ENCODE results near the gene CFAP20DC. TPM values are rescaled to one million over a fixed set of nuclear protein-coding genes. Genes with fewer than 3 reads are reported as not detected.
"Not testable (repeated sequence)": the region's sequence is repeated elsewhere in the genome, so short reads cannot be mapped to it uniquely, and the experiment has no call there.

Gene CFAP20DC
- total RNA-seq, 1 donor from 2014 or later = 0.57 TPM

DNA sequence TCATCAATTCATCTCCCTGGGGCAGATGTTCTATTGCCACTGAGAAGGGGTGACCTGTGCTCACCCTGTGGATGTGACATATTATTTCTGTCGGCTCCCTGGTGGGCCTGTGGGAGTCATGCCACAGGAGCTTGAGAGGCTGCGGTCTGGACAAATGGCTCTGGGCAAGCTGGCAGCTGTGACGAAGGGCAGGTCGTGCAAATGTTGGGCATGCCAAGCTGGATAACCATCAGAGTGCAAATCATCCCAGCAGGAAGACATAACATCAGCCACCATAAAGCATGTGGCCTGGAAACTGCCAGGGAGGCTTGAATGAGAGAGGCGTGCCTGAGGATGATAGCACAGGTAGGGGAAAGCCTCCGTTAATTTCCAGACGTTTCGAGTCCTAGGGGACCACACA is 338.0 kb downstream of the CFAP20DC start:
- Histone ChIP-seq H3K9me3 (ENCODE audit: insufficient read depth, low read depth, low read length) (no peaks in the 10 kb centered on the region), H2AFZ (ENCODE audit: low read depth, low read length) (no peak overlapping the region), H4K20me1 (ENCODE audit: insufficient read depth, low read length) (no peaks in the 10 kb centered on the region), H3K4me2 (ENCODE audit: low read length) (no peak overlapping the region), H3K36me3 (ENCODE audit: insufficient read depth, low read length) (no peaks in the 10 kb centered on the region), H3K27ac (ENCODE audit: low read depth, low read length) (no peak overlapping the region), H3K27me3 (ENCODE audit: insufficient read depth, low read length) (no peaks in the 10 kb centered on the region), H3K4me1 (ENCODE audit: insufficient read depth, low read length) (no peaks in the 10 kb centered on the region), H3K79me2 (ENCODE audit: insufficient read depth, low read length) (no peaks in the 10 kb centered on the region), H3K9ac (ENCODE audit: low read length) (no peak overlapping the region), H3K4me3 (ENCODE audit: insufficient read depth, low read depth, low read length) (no peak overlapping the region)
- Mint-ChIP-seq H3K27me3 (ENCODE audit: low read depth, unreplicated experiment) (peaks cover 2% of the 10 kb centered on the region), H3K4me3 (ENCODE audit: unreplicated experiment) (no peak overlapping the region), H3K9me3 (ENCODE audit: unreplicated experiment) (peaks cover 5% of the 10 kb centered on the region), H3K4me1 (ENCODE audit: low read depth, unreplicated experiment) (no peaks in the 10 kb centered on the region), H3K27ac (ENCODE audit: unreplicated experiment) (no peak overlapping the region), H3K36me3 (ENCODE audit: low read depth, unreplicated experiment) (no peaks in the 10 kb centered on the region)
- FAIRE-seq (no peak), DNase-seq (ENCODE audit: low read depth) (no peak)
- no peak for TF ChIP-seq EZH2 (IDR thresholded peaks at IDR 0.05; ENCODE audit: insufficient read depth, low read length)
- TF ChIP-seq, protein P1, sequence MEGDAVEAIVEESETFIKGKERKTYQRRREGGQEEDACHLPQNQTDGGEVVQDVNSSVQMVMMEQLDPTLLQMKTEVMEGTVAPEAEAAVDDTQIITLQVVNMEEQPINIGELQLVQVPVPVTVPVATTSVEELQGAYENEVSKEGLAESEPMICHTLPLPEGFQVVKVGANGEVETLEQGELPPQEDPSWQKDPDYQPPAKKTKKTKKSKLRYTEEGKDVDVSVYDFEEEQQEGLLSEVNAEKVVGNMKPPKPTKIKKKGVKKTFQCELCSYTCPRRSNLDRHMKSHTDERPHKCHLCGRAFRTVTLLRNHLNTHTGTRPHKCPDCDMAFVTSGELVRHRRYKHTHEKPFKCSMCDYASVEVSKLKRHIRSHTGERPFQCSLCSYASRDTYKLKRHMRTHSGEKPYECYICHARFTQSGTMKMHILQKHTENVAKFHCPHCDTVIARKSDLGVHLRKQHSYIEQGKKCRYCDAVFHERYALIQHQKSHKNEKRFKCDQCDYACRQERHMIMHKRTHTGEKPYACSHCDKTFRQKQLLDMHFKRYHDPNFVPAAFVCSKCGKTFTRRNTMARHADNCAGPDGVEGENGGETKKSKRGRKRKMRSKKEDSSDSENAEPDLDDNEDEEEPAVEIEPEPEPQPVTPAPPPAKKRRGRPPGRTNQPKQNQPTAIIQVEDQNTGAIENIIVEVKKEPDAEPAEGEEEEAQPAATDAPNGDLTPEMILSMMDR (IDR thresholded peaks at IDR 0.05; ENCODE audit: insufficient read depth, low read depth, low read length) = no peak

DNA sequence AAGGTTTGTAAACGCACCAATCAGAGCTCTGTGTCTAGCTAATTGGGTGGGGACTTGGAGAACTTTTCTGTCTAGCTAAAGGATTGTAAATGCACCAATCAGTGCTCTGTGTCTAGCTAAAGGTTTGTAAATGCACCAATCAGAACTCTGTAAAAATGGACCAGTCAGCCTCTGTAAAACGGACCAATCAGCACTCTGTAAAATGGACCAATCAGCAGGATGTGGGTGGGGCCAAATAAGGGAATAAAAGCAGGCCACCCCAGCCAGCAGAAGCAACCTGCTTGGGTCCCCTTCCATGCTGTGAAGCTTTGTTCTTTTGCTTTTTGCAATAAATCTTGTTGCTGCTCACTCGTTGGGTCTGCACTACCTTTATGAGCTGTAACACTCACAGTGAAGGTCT is 340.8 kb downstream of the CFAP20DC start:
- not testable (repeated sequence) for H3K4me1 ChIP-seq (ENCODE audit: insufficient read depth, low read length); H3K79me2 ChIP-seq (ENCODE audit: insufficient read depth, low read length); H3K9ac ChIP-seq (ENCODE audit: low read length); DNase-seq (ENCODE audit: low read depth); FAIRE-seq; H3K4me1 Mint-ChIP-seq (ENCODE audit: low read depth, unreplicated experiment); H2AFZ ChIP-seq (ENCODE audit: low read depth, low read length); H3K9me3 Mint-ChIP-seq (ENCODE audit: unreplicated experiment); H3K9me3 ChIP-seq (ENCODE audit: insufficient read depth, low read depth, low read length); H3K36me3 Mint-ChIP-seq (ENCODE audit: low read depth, unreplicated experiment); H3K36me3 ChIP-seq (ENCODE audit: insufficient read depth, low read length); H3K27ac Mint-ChIP-seq (ENCODE audit: unreplicated experiment); H4K20me1 ChIP-seq (ENCODE audit: insufficient read depth, low read length); H3K27me3 ChIP-seq (ENCODE audit: insufficient read depth, low read length); H3K4me2 ChIP-seq (ENCODE audit: low read length); H3K27ac ChIP-seq (ENCODE audit: low read depth, low read length); H3K4me3 ChIP-seq (ENCODE audit: insufficient read depth, low read depth, low read length); H3K27me3 Mint-ChIP-seq (ENCODE audit: low read depth, unreplicated experiment); H3K4me3 Mint-ChIP-seq (ENCODE audit: unreplicated experiment)

DNA sequence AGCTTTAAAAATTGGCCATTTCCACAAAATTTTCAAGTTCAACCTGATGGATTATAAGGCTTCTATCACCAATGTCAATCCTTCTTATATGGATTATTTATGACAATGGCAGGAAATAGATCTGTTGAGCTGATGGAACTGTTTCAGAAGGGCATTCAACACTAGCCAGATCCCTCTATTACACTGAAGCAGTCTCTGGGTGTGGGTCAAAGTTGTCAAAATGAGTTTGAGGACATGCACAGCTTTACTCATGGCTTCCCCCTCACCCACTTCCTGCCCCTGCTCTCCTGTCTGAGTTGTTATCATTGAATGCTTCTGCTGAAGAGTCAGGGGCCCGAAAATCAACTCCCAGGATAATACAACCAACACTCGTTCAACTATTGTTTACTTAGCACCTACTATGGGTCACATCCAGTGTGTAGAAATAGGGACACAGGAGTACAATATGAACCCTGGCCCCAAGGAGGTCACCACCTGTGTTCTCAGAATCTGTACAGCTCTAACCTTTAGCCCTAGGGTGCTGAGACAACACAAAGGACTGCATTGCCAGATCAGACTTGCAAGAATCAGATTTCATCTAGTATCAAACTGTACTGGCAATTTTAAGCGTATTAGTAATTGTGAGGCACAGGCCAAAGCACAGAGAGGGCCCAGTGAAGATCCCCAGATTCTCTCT is 341.6 kb downstream of the CFAP20DC start:
- no peak overlapping the region for H3K4me3 ChIP-seq (ENCODE audit: insufficient read depth, low read depth, low read length)
- no peaks in the 10 kb centered on the region for H3K79me2 ChIP-seq (ENCODE audit: insufficient read depth, low read length)
- Mint-ChIP-seq H3K36me3 (ENCODE audit: low read depth, unreplicated experiment) (peaks cover 2% of the 10 kb centered on the region), H3K27me3 (ENCODE audit: low read depth, unreplicated experiment) (peaks cover 2% of the 10 kb centered on the region), H3K4me1 (ENCODE audit: low read depth, unreplicated experiment) (no peaks in the 10 kb centered on the region), H3K4me3 (ENCODE audit: unreplicated experiment) (no peak overlapping the region), H3K27ac (ENCODE audit: unreplicated experiment) (no peak overlapping the region), H3K9me3 (ENCODE audit: unreplicated experiment) (peaks cover 6% of the 10 kb centered on the region)
- H3K9me3 ChIP-seq (ENCODE audit: insufficient read depth, low read depth, low read length) = peaks cover 2% of the 10 kb centered on the region
- H3K4me2 ChIP-seq (ENCODE audit: low read length) = no peak overlapping the region
- H3K27ac ChIP-seq (ENCODE audit: low read depth, low read length) = no peak overlapping the region
- no peaks in the 10 kb centered on the region for H3K36me3 ChIP-seq (ENCODE audit: insufficient read depth, low read length)
- H2AFZ ChIP-seq (ENCODE audit: low read depth, low read length) = no peak overlapping the region
- TF ChIP-seq, protein P1 (IDR thresholded peaks at IDR 0.05; ENCODE audit: insufficient read depth, low read depth, low read length) = no peak
- no peak for TF ChIP-seq EZH2 (IDR thresholded peaks at IDR 0.05; ENCODE audit: insufficient read depth, low read length)
- no peaks in the 10 kb centered on the region for H3K27me3 ChIP-seq (ENCODE audit: insufficient read depth, low read length)
- no peaks in the 10 kb centered on the region for H3K4me1 ChIP-seq (ENCODE audit: insufficient read depth, low read length)
- H3K9ac ChIP-seq (ENCODE audit: low read length) = no peak overlapping the region
- FAIRE-seq (no peak), DNase-seq (ENCODE audit: low read depth) (no peak)
- no peaks in the 10 kb centered on the region for H4K20me1 ChIP-seq (ENCODE audit: insufficient read depth, low read length)
